ENCODE data around the gene MAGED2. TPM values are rescaled to one million over a fixed set of nuclear protein-coding genes. Genes with fewer than 3 reads are reported as not detected.
A peak's percentile ranks its signal among the peaks of the same experiment; 100 is the strongest.

MAGED2 gene
- total and polyA plus RNA-seq, 10 of the 15 experiments (the other 5 are each of a cell fraction or from before 2014, with no cell fraction given), result 25.6 to 47.8 (median 38.4) TPM

- H3K27me3 ChIP-seq (replicated peaks in 1 of 2; ENCODE audit: control insufficient read depth in 2 of 2, insufficient read depth in 2 of 2, low read length in 1 of 2), result no peaks in the 10 kb centered on the region
- WGBS (ENCODE audit: insufficient coverage, insufficient replicate concordance, low lambda C conversion rate, missing lambda C conversion rate), result 25% methylated on average over 38 of the region's 38 CpGs
- H3K4me1 ChIP-seq (ENCODE audit: control insufficient read depth, insufficient read depth, low read length), result no peaks in the 10 kb centered on the region
- no peaks in the 10 kb centered on the region; the same call in 1 of the 2 replicates for H3K79me2 ChIP-seq (ENCODE audit: control insufficient read depth, insufficient read depth, low read length)
- TF ChIP-seq DPF2 (IDR thresholded peaks at IDR 0.05) (no peak), NRF1 (conservative IDR thresholded peaks at IDR 0.05; ENCODE audit: low read depth, low read length) (peak; percentile 78), YBX1 (IDR thresholded peaks at IDR 0.05) (no peak), IKZF1 (conservative IDR thresholded peaks at IDR 0.05) (peak; percentile 47; the same call in 1 of the 2 replicates), TCF12 (IDR thresholded peaks at IDR 0.05; ENCODE audit: low read depth, low read length) (0 out of 2 replicates have a peak, but pooled peaks have one; percentile 14), BHLHE40 (IDR thresholded peaks at IDR 0.05; ENCODE audit: borderline replicate concordance in 1 of 2, low read depth in 2 of 2, low read length in 1 of 2) (peak; percentile 91 to 96), MXI1 (IDR thresholded peaks at IDR 0.05; ENCODE audit: low read depth, low read length) (peak; percentile 50; the same call in 1 of the 2 replicates), POLR2A (IDR thresholded peaks at IDR 0.05; ENCODE audit: low read depth, low read length) (0 out of 2 replicates have a peak, but pooled peaks have one; percentile 59), NR2C1 (IDR thresholded peaks at IDR 0.05) (no peak), TCF7 (IDR thresholded peaks at IDR 0.05; ENCODE audit: borderline replicate concordance) (peak; percentile 68)
- H3K9ac ChIP-seq (ENCODE audit: control insufficient read depth, insufficient read depth, low read length), result peak overlapping the region; percentile 71
- ChIA-PET CTCF (no interaction called here), POLR2A (interaction anchor here (0.5 to 1.2 kb wide), 2 partner anchors 174 to 191 kb away, joined by 3 to 4 read pairs; partner anchors contain the start of gene APEX2), RAD21 (ENCODE audit: unreplicated experiment) (interaction anchor here (2.3 kb wide), 1 partner anchor 169 kb away, joined by 14 read pairs; no protein-coding TSS in a partner anchor), SMC1A (ENCODE audit: uncharacterized antibody, unreplicated experiment) (interaction anchor here (0.8 kb wide), 1 partner anchor 230 kb away, joined by 3 read pairs; no protein-coding TSS in a partner anchor)
- intact Hi-C loops (cut with micrococcal nuclease; ENCODE audit: unreplicated experiment) (loop anchor here (5.0 kb wide), 1 partner anchor 193 kb away; the partner anchor contains the start of gene APEX2), in situ Hi-C loops (cut with MboI) (no loop called here)
- TSS peak; percentile 80 for BruUV-seq (replicated peaks)
- H3K36me3 ChIP-seq (ENCODE audit: control insufficient read depth in 2 of 2, insufficient read depth in 2 of 2, low read length in 1 of 2), result no peaks in the 10 kb centered on the region
- peak; percentile 96 for ATAC-seq
- peak overlapping the region; percentile 72 for H3K4me3 ChIP-seq
- FAIRE-seq, result peak; percentile 94
- H2AFZ ChIP-seq (ENCODE audit: control insufficient read depth, low read depth, low read length), result peak overlapping the region; percentile 65
- peak overlapping the region; percentile 50 for H3K27ac ChIP-seq (ENCODE audit: control insufficient read depth, insufficient read depth)
- no peaks in the 10 kb centered on the region; the same call in 2 of the 3 replicates for H3K9me3 ChIP-seq (replicated peaks; ENCODE audit: control insufficient read depth, insufficient read depth, low read length)
- DNase-seq (ENCODE audit: low read depth, low spot score), result peak; percentile 92
- no peaks in the 10 kb centered on the region for H4K20me1 ChIP-seq (ENCODE audit: control insufficient read depth, insufficient read depth)
- H3K4me2 ChIP-seq (ENCODE audit: control insufficient read depth, insufficient read depth), result peak overlapping the region; percentile 53
These were observed 1.3 kb downstream of the MAGED2 start for GRCh38 chrX:54808605-54809483.

All from GM12878 (cell line).